T-helper 1 cell (primary cell): ENCODE results near the gene MAP9.
"Not testable (repeated sequence)": the region's sequence is repeated elsewhere in the genome, so short reads cannot be mapped to it uniquely, and the experiment has no call there.

Experiments used
- DNase-seq, 5 donors: peaks; one replicate each; pipeline ENCODE4 v3.0.0-alpha.2; 2012 to 2020
- total RNA-seq, 4 donors: gene quantifications; one replicate each; lab custom pipeline; 2026; lab: John Stamatoyannopoulos, UW

MAP9 gene
- 12.8 to 23.8 (median 16.7) reads per million in 4 donors for total RNA-seq

DNA sequence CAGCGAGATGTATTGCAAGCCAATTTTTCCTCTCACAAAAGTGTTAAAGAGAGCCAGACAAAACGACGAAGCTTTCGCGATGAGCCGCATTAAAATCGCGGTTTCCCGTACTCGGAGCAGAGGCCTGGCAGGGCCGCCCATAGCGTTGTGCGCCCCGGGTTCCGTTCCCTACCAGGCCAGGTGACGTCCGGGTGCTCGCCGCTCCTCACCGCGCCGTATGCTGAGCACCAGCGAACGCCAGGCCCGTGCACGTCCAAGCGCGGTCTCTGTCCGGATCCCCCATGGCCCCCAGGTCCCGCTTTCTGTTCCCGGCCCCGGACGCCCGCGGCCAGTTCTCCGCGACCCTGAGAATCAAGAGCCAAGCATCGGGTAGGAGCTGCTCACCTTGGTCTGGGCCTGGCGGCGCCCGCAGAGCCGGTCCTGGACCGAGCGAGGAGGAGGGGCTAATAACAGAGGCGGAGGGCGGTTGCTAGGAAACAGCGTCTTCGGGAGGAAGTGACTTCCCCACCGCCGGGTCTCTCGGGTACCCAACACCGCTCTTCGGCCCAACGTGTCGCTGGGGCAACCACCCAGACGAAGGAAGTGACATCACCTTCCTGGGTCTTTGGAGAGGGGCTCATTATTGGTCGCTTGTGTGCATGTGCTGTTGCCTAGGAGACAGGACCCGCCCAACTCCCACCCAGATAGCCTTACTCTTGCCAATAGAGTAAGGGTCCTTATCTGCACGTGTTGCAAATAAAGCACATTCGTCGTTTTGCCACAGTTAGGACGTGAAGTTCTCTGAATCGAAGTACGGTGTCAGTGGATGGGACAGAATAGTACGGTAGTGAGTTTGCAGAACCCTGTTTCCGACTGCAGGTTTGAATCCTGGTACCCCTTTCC is at the start of gene MAP9:
Gene MAP9, minus strand, starts transcription at position 579 of the 882 bp plus-strand sequence. CDS start 1,115 bp downstream, outside the sequence.
- peak; percentile 81 to 92 (median 84) for DNase-seq

DNA sequence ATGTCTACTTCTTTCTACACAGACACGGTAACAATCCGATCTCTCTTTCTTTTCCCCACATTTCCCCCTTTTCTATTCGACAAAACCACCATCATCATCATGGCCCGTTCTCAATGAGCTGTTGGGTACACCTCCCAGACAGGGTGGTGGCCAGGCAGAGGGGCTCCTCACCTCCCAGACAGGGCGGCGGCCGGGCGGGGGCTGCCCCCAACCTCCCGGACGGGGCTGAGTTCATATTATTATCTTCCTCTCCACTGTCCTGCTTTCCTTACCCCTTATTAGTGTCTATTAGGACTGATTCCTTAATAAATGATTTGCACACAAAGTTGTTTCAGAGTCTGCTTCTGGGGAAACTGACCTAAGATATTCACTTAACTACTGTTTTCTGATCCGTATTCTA is 48.0 kb upstream of the MAP9 start:
- DNase-seq = not testable (repeated sequence)

DNA sequence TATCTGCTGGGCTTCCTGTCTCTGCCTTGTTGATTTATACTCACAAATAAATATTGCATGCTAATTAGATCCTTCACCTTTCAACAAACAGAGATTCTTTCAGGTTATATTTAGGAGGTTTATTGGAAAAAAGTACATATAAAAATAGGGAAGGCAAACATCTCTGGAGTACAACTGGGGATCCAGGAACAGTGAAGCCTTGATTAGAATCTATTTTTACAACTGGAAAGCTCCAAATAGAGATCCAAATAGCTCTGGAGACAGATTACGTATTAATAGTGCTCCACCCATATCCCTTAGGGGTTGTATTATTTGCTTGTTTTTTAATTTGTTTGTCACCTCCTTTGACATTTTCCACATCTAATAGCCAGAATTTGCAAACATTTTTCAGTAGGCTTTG is 46.9 kb upstream of the MAP9 start:
- no peak for DNase-seq

DNA sequence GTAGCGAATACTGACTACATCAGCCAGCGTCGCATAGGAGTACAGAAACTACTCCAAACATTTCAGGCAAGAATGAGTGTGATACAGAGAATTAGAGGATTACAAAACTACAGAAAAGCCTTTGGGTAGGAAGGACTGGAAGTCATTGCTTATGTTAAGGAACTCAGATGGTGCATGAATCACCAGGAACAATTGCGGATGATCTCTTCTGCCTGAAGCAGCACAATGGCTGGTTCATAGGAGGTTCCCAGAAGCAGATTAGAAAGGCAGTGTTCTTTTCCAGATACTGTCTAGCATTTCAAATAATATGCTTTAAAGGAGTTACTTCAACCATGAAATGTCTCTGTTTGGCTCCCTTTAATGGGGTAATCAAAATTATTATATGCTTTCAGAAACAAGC is 42.5 kb upstream of the MAP9 start:
- no peak for DNase-seq

DNA sequence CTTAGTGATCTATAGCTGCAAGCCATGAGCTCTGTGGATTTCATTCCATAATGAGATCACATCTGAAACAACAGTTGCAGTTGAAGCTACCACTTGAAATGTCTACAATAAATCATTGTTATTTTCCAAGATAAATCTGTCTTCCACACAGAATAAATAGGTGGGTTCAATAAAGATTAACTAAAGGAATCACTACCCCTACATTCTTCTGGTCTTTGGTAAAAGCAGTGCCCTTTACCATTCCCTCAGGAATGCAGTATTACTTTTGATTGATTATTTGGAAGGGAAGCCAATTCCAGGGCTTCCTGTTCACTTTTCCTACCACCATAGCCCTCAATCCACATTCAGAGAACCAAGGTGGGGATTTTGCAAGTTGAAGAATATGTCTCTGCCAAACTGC is 38.9 kb upstream of the MAP9 start:
- DNase-seq = no peak

DNA sequence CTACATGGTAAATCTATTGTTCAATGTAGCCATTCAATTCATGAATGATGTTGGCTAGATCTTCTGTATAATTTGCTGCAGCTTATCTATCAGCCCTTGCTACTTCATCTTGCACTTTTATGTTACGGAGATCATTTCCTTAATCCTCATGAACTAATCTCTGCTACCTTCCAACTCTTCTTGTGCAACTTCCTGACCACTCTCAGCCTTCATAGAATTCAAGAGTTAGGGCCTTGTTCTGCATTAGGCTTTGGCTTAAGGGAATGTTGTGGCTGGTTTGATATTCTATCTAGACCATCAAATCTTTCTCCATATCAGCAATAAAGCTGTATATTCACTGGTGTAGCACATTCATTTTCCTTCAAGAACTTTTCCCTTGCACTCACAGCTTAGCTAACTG is 36.7 kb upstream of the MAP9 start:
- no peak for DNase-seq

DNA sequence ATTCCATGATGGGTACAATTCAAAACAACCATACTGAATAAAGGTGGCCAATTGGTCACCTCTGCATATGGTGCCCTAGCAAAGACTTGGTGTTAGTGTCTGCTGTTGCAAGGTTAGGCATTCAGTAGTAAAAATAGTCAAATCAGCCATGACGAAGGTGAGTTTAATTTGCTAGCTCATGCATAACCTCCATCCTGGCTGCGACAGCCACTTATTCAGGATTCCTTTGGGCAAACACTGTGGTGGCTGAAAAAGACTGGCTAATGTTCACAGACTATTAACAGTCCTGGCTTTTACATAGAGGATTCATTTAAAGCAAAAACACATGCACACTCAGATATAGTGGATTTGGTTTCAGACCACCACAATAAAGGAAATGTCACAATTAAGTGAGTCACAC is 34.8 kb upstream of the MAP9 start:
- DNase-seq = no peak

DNA sequence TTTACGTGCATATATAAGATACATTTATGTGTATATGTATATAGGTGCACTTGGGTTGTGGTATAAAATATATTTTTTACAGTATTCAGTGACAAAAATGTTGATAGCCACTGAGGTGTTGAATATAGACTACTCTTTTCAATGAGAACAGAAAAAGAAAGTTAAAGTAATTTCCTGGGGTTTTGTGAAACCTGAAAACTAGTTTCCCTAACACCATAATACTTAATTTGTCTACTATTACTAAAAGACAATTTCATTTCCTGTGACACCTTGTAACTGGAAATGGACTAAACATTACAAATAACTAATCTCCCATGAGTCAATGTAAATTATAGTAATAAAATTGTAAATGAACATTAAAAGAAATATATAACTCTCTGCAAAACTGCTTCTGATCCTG is 32.0 kb upstream of the MAP9 start:
- no peak for DNase-seq

DNA sequence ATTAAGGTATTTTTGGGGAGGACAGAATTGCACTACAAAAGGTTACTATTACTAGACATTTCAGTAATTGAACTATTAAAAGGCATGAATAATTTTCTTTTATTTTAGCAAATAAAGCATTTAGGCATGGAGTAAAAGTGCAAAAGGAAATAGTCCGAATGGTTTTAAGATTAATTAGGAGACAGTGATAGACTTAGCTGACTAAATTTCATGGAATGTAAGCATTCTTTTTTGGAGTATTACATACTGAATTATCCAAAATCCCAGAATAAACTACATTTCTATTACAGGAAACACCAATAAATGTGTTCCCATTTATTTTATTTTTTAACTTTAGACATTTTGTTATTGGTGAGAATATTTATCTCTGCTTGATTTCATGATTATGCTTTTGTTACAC is 30.7 kb upstream of the MAP9 start:
- no peak for DNase-seq

DNA sequence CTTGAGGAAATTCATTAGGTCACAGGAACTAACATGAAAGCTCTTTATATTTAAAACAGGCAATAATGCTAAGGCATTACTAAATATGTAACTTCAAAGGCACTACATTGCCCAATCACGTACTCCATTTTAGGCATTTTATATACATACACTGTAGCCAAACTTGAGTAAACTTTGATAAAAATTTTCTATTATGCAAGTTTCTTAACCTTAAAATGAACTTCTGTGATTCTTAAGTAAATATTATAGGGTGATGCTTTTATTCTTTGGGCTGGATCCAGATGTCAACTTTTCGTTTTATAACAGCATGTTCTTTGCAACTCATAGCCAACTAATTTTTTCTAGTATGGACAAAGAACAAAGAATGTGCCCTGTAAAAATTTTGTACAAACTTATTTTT is 28.3 kb upstream of the MAP9 start:
- DNase-seq = no peak

DNA sequence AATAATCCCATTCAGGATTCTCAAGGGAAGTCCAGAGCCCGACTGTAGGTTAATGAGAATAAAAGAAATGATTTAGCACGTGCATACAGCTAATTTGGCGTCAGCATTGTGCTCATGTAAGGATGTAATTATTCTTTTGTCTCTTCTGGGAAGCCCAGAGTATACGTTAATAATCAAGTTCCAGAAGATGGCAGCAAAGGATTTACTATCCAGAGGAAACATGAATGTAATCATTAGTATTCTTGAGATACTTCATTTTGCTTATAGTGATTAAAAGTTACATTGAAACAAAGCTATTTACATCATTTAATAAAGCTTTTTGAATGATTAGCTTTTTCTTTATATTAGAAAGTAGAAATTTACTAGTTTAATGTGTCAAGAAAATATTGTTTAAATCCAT is 27.1 kb upstream of the MAP9 start:
- DNase-seq = no peak

DNA sequence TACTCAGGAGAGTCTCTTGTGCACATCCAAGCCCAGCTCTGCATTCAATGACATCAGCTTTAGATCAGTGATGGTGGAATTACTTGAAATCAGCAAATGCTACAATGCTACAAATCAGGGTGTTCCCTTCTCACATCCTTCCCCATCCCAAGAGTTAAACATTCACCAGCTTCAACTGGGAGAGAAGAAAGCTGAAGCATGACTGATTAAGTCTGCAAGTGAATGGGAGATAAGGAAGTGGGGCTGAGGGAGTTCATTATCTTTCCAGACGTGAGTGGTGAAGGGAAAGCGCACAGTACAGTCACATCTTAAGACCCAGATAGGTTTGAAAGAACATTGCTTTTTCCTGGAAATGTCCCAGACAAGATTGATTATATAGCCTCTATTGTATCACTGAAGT is 26.2 kb upstream of the MAP9 start:
- no peak for DNase-seq

DNA sequence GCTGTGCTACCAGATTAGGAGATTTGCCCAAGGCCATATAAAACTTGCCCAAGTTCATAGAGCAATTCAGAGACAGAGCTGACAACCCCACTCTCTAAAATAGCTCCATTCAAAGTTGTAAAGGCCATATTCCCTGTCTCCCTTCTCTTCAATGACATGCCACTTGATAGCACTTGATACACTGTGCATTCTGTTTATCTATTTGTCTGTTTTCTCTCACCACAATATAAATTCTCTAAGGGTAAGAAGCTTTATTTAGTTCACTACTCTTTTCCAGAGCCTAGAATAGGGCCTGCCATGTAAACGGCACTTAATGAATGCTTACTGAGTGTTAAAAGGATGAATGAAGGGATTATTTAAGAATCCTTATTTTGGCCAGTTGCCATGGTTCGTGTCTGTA is 24.1 kb upstream of the MAP9 start:
- DNase-seq = no peak

DNA sequence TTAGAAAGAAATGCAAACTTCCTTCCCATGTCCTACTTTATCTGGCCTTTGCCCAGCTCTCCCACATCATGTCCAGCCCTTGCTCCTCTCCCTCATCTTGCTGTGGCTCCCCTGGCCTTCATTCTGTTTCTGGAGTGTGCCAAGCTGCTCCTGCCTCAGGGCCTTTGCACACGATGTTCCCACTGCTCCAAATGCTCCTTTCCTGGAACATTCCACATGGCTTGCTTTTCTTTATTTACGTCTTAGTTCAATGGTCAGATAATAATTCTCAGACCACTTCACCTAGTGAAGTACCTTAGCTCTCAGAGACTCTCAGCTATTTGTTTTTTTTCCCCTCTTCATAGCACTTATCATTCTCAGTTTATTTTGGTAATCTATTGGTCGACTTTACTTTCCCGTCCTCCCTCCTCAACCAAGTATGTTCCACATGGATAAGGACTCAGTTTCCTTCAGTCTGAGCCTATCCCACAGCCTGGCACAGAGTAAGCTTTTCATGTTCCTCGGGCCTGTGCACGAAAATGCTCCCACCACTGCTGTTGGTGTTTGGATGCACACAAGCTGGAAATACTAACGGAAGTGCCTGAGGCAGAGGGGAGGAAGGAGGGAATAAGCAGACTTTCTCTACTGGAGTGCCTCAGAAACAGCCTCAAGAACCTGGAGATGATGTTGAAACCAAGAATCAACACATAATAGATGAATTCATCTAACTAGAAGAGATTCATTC is 23.4 kb upstream of the MAP9 start:
- no peak for DNase-seq

DNA sequence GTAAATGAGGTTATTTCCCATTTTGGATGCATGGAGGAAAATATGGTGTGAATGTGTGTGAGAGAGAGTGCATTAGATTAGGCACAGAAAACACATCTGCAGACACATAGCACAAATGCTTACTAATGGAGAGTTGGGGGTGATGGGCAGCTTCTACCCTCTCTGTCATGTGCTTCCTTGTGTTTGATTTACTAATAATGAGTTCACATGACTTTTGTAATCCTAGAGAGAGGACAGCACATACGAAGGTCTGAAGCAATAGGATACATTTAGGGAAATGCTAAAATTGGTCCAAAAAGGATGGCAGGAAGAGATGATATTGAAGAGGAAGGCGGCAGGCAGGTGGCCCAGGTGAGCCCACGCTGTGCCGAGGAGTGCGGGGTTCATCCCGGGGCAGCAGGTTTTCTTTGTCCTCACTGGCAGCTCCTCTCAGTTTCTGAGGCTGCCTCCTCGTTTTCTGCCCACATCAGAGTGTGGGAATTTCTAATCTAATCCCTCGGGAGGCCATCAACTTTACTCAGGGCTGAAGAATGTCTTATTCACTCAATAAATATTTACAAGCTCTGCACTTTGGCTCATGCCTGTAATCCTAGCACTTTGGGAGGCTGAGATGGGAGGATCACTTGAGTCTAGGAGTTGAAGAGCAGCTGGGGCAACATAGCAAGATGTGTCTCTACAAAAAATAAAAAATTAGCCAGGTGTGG is 15.9 kb upstream of the MAP9 start:
- DNase-seq = no peak

DNA sequence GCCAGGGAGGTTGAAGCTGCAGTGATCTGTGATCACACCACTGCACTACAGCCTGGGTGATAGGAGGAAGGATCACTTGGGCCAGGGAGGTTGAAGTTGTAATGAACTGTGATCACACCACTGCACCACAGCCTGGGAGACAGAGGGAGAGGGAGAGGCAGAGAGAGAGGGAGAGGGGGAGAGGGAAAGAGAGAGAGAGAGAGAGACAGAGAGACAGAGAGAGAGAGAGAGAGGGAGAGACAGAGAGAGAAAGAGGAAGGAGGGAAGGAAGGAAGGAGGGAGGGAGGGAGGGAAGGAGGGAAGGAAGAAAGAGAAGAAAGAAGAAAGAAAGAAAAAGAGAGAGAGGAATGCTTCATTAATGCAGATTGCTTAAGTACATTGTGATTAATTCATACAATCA is 15.2 kb upstream of the MAP9 start:
- DNase-seq = no peak

DNA sequence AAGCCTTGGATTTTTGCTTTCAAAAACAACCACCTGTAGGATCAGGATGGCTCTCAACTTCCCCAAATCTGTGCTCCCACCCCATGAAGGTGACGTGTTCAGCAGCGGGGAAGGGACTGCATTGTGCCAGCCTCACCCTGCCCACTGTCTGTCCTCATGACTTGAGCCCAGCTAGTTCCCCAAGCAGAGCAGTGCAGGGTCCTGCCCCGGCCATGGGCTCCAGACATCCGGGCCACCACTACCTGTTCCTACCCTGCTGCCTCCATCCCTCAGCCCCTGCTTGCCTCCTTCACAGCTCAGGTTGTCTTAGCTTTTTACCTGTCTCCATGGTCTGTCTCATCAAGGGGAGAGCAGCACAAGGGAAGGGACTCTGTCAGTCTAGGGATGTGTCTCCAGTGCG is 11.4 kb upstream of the MAP9 start:
- DNase-seq = no peak

DNA sequence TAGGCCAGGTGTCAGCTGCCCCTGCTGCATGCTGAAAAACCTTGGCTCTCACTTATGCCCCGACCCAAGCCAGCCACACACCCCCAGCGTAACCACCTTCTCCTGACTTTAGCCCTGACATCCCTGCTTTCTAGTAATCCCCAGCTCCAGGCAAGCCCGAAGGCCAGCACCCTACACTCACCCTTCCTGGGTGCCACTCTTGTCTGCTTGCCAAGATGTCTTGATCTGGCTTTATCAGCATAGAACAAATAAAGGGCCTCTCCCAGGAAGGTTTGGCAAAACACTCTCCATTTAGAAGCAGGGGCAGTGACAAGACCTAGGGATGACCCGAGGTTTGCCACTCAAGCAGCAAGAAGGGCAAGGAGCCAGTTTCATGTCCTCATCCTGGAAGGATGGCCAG is 6.8 kb upstream of the MAP9 start:
- no peak for DNase-seq

DNA sequence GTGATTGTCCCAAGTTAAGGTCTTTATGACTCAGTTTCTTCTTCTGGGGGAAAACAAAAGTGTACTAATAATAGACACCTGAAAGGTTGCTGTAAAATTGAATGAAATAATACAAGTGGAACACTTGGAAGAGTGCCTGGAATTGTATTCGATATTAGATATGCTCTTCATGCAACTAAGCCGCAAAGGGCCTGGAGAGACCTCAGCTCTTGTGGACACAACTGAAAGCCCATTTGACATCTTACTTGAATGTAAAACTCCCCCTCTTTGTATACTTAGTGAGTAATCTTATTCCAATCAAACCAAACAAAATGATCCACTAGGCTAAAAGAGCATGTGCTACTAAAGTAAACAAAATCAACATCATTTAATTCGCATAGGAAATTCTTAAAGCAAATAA is 511 bp upstream of the MAP9 start:
- no peak for DNase-seq

DNA sequence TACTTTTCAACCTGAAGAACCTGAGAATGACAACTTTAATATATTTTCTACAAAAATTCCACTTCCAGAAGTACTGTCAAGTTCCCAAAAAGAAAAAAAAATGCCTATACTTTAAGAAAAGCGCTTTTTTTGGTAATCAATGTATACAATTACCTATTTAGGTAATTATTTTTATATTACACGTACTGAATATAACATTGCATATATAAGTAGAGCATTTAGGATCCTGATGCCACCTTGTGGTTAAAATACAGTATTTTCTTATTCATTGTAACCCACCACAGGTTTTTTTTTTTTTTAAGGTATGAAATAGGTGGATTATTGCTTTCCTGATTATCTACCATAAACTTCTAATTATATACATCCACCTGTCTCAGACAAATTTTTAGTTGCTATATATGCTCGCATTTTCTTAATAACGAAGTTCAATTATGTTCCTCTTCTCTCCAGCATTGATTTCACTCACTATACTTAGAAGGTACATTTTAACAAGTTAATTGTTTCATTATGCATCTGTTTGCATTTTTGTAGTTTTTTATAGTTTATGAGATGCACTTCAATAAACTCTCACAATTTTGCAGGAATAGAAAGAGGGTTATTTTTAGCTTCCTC is 5.2 kb downstream of the MAP9 start:
- DNase-seq = peak in 1 of 5 donors; percentile 4

DNA sequence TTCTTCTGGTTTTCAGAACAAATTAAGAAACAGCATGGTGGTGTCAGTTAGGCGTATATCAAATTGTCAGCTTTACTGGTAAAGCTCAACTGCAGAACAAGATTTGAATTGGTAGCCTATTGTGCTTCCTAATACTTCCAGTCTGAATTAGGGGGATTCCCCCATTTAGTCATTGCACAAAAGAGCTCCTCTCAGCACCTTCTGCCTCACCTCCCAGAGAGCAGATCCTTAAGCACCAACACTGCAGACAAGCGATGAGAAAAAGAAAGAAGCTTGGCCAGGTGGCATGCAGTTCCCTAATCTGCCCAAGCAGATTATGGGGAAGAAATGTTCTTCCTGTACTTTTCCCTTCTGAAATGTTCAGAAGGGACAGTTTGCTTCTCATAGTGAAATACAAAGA is 9.2 kb downstream of the MAP9 start:
- DNase-seq = no peak

DNA sequence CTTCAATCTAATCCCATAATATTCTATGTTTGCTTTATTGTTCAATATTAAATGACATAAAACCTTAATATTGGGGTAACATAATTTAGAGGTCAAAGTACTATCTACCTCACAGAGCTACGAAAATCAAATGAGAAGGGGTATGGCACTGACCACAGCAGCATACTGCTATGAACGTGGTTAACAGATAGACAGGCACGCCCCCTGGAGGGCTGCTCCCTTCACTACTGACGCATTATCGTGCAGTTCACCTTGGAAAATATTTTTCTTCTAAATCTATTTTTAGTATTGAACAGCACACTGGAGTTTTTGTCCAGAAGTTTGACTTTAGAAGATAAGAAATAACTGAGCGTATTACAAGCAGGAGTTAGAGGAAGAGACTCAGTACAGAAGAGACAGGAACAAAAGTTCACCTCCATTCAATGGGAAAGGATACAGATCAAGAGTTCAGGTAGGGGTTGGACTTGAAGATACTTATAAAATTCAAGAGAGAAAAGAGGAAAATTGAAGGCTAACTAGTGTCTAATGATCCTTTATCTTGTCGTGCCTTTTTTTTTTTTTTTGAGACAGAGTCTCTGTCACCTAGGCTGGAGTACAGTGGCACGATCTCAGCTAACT is 22.7 kb downstream of the MAP9 start:
- DNase-seq = peak in 1 of 5 donors; percentile 23

DNA sequence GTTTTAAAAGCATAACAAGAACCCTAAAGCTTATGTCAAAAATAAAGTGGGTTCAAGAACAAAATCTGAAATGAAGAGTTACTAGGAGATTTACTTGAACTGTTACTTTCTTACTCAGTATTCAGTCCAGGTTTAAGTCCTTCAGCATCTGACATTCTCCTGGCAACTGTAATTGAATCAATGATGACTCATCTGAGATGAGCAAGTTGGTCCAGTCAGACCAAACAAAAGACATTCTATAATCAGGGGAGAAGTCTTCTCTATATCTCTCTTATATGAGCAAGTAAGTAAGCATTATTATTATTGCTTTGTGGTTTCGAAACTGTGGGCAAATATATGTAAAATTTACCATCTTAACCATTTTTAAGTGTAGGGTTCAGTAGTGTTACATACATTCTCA is 34.6 kb downstream of the MAP9 start:
- DNase-seq = no peak
